ENCODE results near the gene TASP1.

DNA sequence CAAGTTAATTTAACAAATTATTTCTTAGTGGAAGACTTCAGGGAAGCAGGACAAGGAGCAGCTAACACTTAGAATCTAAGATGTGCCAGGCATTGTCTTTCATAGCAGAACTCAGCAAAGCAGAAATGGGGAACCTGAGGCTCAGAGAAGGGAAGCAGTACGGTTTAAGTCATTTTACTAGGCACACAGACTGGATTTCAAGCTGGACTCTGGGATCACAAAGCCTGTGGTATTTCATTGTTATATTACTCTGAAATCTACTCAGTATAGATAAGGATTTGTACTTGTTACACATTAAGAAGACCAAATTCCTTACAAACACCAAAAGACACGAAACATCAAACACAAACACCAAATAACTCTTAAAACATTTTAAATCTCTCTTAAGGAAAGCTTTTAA is 218.1 kb downstream of the TASP1 start:
- TF ChIP-seq POLR2A (IDR thresholded peaks at IDR 0.05; ENCODE audit: low read length) (no peak), GATA1 (IDR thresholded peaks at IDR 0.05; ENCODE audit: low read depth, low read length) (no peak)

Data from erythroblast (primary cell).